ENCODE data around the gene TCF4. TPM values are rescaled to one million over a fixed set of nuclear protein-coding genes. Genes with fewer than 3 reads are reported as not detected.
A peak's percentile ranks its signal among the peaks of the same experiment; 100 is the strongest.

TCF4 gene
- total RNA-seq, 4 donors from 2014 or later: 58.0 to 84.3 (median 68.1) TPM

- Histone ChIP-seq H3K4me1 (peaks cover 0 to 27% (median 14%) of the 10 kb centered on the region in 4 donors), H3K36me3 (no peaks in the 10 kb centered on the region), H3K27me3 (no peaks in the 10 kb centered on the region), H3K27ac (replicated peaks in 1 of 4) (no peak overlapping the region), H3K4me3 (no peak overlapping the region), H3K9me3 (no peaks in the 10 kb centered on the region)
- WGBS: 83% methylated on average over 1 of the region's 1 CpG
- TF ChIP-seq POLR2AphosphoS5 (IDR thresholded peaks at IDR 0.05): no peak
- TF ChIP-seq POLR2A (IDR thresholded peaks at IDR 0.05; ENCODE audit: low read depth): no peak
- no peak for TF ChIP-seq EP300 (IDR thresholded peaks at IDR 0.05)
- TF ChIP-seq, protein P1, sequence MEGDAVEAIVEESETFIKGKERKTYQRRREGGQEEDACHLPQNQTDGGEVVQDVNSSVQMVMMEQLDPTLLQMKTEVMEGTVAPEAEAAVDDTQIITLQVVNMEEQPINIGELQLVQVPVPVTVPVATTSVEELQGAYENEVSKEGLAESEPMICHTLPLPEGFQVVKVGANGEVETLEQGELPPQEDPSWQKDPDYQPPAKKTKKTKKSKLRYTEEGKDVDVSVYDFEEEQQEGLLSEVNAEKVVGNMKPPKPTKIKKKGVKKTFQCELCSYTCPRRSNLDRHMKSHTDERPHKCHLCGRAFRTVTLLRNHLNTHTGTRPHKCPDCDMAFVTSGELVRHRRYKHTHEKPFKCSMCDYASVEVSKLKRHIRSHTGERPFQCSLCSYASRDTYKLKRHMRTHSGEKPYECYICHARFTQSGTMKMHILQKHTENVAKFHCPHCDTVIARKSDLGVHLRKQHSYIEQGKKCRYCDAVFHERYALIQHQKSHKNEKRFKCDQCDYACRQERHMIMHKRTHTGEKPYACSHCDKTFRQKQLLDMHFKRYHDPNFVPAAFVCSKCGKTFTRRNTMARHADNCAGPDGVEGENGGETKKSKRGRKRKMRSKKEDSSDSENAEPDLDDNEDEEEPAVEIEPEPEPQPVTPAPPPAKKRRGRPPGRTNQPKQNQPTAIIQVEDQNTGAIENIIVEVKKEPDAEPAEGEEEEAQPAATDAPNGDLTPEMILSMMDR (IDR thresholded peaks at IDR 0.05): no peak
- intact Hi-C loops (cut with DNase I): loop anchor here (5.0 to 10.0 kb wide), 2 partner anchors 451 to 1164 kb away; no protein-coding TSS in a partner anchor
- DNase-seq (ENCODE audit: extremely low spot score): no peak
These were observed 174.5 kb downstream of the TCF4 start for GRCh38 chr18:55413474-55413873.

- no peak for DNase-seq (ENCODE audit: extremely low spot score)
- Histone ChIP-seq H3K9me3 (no peaks in the 10 kb centered on the region), H3K4me1 (peaks cover 8 to 22% (median 19%) of the 10 kb centered on the region in 4 donors), H3K36me3 (no peaks in the 10 kb centered on the region), H3K4me3 (no peak overlapping the region), H3K27me3 (no peaks in the 10 kb centered on the region), H3K27ac (replicated peaks in 1 of 4) (no peak overlapping the region)
- TF ChIP-seq EP300 (IDR thresholded peaks at IDR 0.05): no peak
- TF ChIP-seq, protein P1 (IDR thresholded peaks at IDR 0.05): no peak
- TF ChIP-seq POLR2AphosphoS5 (IDR thresholded peaks at IDR 0.05): no peak
- no peak for TF ChIP-seq POLR2A (IDR thresholded peaks at IDR 0.05; ENCODE audit: low read depth)
- WGBS: 93% methylated on average over 5 of the region's 5 CpGs
- intact Hi-C loops (cut with DNase I): loop anchor here (5.0 to 10.0 kb wide), 2 partner anchors 83 to 179 kb away; partner anchors contain the start of gene TCF4
These were observed 180.0 kb downstream of the TCF4 start for GRCh38 chr18:55407774-55408535.

DNA sequence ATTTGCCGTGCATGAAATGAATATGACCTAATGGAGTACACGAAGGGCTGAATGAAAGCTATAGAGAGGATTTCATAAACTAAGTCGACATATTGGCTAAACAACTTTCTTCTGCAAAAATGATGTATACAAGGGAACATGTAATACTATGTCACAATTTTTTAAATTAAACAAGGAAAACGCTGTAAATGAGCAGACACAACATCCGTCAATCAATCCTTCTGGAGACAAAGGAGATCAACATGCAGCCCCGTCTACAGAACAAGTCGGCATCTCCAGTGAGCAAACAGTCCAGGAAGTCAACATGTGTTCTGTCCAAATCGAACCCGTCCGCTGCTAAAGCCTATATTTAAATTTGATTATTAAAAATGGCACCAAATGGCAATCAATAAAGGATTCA, 180.8 kb downstream of the TCF4 start:
- TF ChIP-seq, protein P1 (IDR thresholded peaks at IDR 0.05): no peak
- TF ChIP-seq EP300 (IDR thresholded peaks at IDR 0.05) (no peak), POLR2A (IDR thresholded peaks at IDR 0.05; ENCODE audit: low read depth) (no peak), POLR2AphosphoS5 (IDR thresholded peaks at IDR 0.05) (no peak)
- intact Hi-C loops (cut with DNase I): loop anchor here (5.0 to 10.0 kb wide), 2 partner anchors 82 to 180 kb away; partner anchors contain the start of gene TCF4
- peaks cover 8 to 29% (median 26%) of the 10 kb centered on the region in 4 donors for H3K4me1 ChIP-seq
- peak overlapping the region in 1 of 4 donors; percentile 10 for H3K4me3 ChIP-seq
- 85% methylated on average over 10 of the region's 10 CpGs for WGBS
- no peaks in the 10 kb centered on the region for H3K27me3 ChIP-seq
- DNase-seq (ENCODE audit: extremely low spot score): no peak
- H3K36me3 ChIP-seq: no peaks in the 10 kb centered on the region
- no peaks in the 10 kb centered on the region for H3K9me3 ChIP-seq
- H3K27ac ChIP-seq (replicated peaks in 1 of 4): peak overlapping the region in 1 of 4 donors; percentile 67

- intact Hi-C loops (cut with DNase I): loop anchor here (5.0 to 10.0 kb wide), 2 partner anchors 82 to 181 kb away; partner anchors contain the start of gene TCF4
- Histone ChIP-seq H3K36me3 (no peaks in the 10 kb centered on the region), H3K27ac (replicated peaks in 1 of 4) (peak overlapping the region; percentile 10 to 67 (median 28)), H3K4me1 (peaks cover 14 to 36% (median 33%) of the 10 kb centered on the region in 4 donors), H3K9me3 (no peaks in the 10 kb centered on the region), H3K27me3 (no peaks in the 10 kb centered on the region), H3K4me3 (peak overlapping the region in 3 of 4 donors; percentile 10 to 15 (median 12))
- 88% methylated on average over 15 of the region's 15 CpGs for WGBS
- TF ChIP-seq POLR2AphosphoS5 (IDR thresholded peaks at IDR 0.05) (no peak), EP300 (IDR thresholded peaks at IDR 0.05) (no peak), POLR2A (IDR thresholded peaks at IDR 0.05; ENCODE audit: low read depth) (no peak)
- TF ChIP-seq, protein P1 (IDR thresholded peaks at IDR 0.05): no peak
- no peak for DNase-seq (ENCODE audit: extremely low spot score)
These were observed 181.5 kb downstream of the TCF4 start for GRCh38 chr18:55406451-55406991.
